KMS-11 (cell line): Measurements from ENCODE around the gene CDK15.

Source experiments
- H2AFZ ChIP-seq: fragments of 200-600 bp; sonication (generic); 2 replicates; pipeline ENCODE4 v1.6.1; 2016; ENCODE audit warnings: antibody characterized with exemption, mixed run types, low read depth
- H3K27ac ChIP-seq: fragments of 200-600 bp; sonication (generic); 2 replicates; pipeline ENCODE4 v1.6.1; 2016; ENCODE audit warnings: mild to moderate bottlenecking, mixed run types
- H3K27me3 ChIP-seq: fragments of 200-600 bp; sonication (generic); 2 replicates; pipeline ENCODE4 v1.6.1; 2017; ENCODE audit warnings: mild to moderate bottlenecking, low read depth, mixed run types, moderate library complexity; ENCODE audit not compliant: insufficient read depth
- H3K36me3 ChIP-seq: fragments of 200-600 bp; sonication (generic); 2 replicates; pipeline ENCODE4 v1.6.1; 2017; ENCODE audit warnings: mild to moderate bottlenecking, mixed run types; ENCODE audit not compliant: insufficient read depth
- H3K4me1 ChIP-seq: fragments of 200-600 bp; sonication (generic); 2 replicates; pipeline ENCODE4 v1.6.1; 2016; ENCODE audit warnings: mild to moderate bottlenecking, low read depth, mixed run types; ENCODE audit not compliant: poor library complexity, severe bottlenecking
- H3K4me2 ChIP-seq: fragments of 200-600 bp; sonication (generic); 2 replicates; pipeline ENCODE4 v1.7.0; 2016; ENCODE audit warnings: mild to moderate bottlenecking, mixed run types
- H3K4me3 ChIP-seq: fragments of 200-600 bp; sonication (generic); IDR thresholded peaks from 2 replicates; pipeline ENCODE4 v1.6.1; 2017; ENCODE audit warnings: low read depth, low read length, mixed read lengths; ENCODE audit not compliant: insufficient read depth
- H3K79me2 ChIP-seq: fragments of 200-600 bp; sonication (generic); 2 replicates; pipeline ENCODE4 v1.6.1; 2016; ENCODE audit warnings: low read depth, mixed run types; ENCODE audit not compliant: insufficient read depth
- H3K9ac ChIP-seq: fragments of 200-600 bp; sonication (generic); 2 replicates; pipeline ENCODE4 v1.6.1; 2016; ENCODE audit warnings: mild to moderate bottlenecking, mixed run types
- H4K20me1 ChIP-seq: fragments of 200-600 bp; sonication (generic); 2 replicates; pipeline ENCODE4 v1.6.1; 2016; ENCODE audit warnings: mild to moderate bottlenecking, mixed run types; ENCODE audit not compliant: insufficient read depth
- TF ChIP-seq, protein P1 (sequence below): fragments of 200-600 bp; sonication (generic); conservative IDR thresholded peaks from 2 replicates; pipeline ENCODE4 v1.6.1; 2017; ENCODE audit warnings: low read depth, mild to moderate bottlenecking, antibody characterized with exemption, low read length, moderate library complexity, mixed read lengths

CDK15 gene

GRCh38 chr2:201789395-201789794 is 16.9 kb upstream of the CDK15 start:
- TF ChIP-seq, protein P1, sequence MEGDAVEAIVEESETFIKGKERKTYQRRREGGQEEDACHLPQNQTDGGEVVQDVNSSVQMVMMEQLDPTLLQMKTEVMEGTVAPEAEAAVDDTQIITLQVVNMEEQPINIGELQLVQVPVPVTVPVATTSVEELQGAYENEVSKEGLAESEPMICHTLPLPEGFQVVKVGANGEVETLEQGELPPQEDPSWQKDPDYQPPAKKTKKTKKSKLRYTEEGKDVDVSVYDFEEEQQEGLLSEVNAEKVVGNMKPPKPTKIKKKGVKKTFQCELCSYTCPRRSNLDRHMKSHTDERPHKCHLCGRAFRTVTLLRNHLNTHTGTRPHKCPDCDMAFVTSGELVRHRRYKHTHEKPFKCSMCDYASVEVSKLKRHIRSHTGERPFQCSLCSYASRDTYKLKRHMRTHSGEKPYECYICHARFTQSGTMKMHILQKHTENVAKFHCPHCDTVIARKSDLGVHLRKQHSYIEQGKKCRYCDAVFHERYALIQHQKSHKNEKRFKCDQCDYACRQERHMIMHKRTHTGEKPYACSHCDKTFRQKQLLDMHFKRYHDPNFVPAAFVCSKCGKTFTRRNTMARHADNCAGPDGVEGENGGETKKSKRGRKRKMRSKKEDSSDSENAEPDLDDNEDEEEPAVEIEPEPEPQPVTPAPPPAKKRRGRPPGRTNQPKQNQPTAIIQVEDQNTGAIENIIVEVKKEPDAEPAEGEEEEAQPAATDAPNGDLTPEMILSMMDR = no peak
- no peak overlapping the region for H3K27ac ChIP-seq
- H3K4me1 ChIP-seq = no peaks in the 10 kb centered on the region
- H4K20me1 ChIP-seq = no peaks in the 10 kb centered on the region
- no peaks in the 10 kb centered on the region for H3K36me3 ChIP-seq
- H3K4me3 ChIP-seq = no peak overlapping the region
- H2AFZ ChIP-seq = no peak overlapping the region
- no peak overlapping the region for H3K9ac ChIP-seq
- no peaks in the 10 kb centered on the region for H3K79me2 ChIP-seq
- H3K4me2 ChIP-seq = no peak overlapping the region
- H3K27me3 ChIP-seq = no peaks in the 10 kb centered on the region

- Histone ChIP-seq H3K27me3 (no peaks in the 10 kb centered on the region), H4K20me1 (no peaks in the 10 kb centered on the region), H3K27ac (no peak overlapping the region), H2AFZ (no peak overlapping the region), H3K4me3 (no peak overlapping the region), H3K79me2 (no peaks in the 10 kb centered on the region), H3K4me1 (no peaks in the 10 kb centered on the region), H3K9ac (no peak overlapping the region), H3K36me3 (no peaks in the 10 kb centered on the region), H3K4me2 (no peak overlapping the region)
- TF ChIP-seq, protein P1 = no peak
These were observed 16.0 kb upstream of the CDK15 start for GRCh38 chr2:201790291-201790690.

GRCh38 chr2:201790989-201791388 is 15.3 kb upstream of the CDK15 start:
- TF ChIP-seq, protein P1 = no peak
- no peak overlapping the region for H3K27ac ChIP-seq
- no peak overlapping the region for H3K4me3 ChIP-seq
- no peaks in the 10 kb centered on the region for H3K4me1 ChIP-seq
- no peaks in the 10 kb centered on the region for H4K20me1 ChIP-seq
- H3K27me3 ChIP-seq = no peaks in the 10 kb centered on the region
- H2AFZ ChIP-seq = no peak overlapping the region
- H3K4me2 ChIP-seq = no peak overlapping the region
- H3K9ac ChIP-seq = no peak overlapping the region
- no peaks in the 10 kb centered on the region for H3K79me2 ChIP-seq
- H3K36me3 ChIP-seq = no peaks in the 10 kb centered on the region

DNA sequence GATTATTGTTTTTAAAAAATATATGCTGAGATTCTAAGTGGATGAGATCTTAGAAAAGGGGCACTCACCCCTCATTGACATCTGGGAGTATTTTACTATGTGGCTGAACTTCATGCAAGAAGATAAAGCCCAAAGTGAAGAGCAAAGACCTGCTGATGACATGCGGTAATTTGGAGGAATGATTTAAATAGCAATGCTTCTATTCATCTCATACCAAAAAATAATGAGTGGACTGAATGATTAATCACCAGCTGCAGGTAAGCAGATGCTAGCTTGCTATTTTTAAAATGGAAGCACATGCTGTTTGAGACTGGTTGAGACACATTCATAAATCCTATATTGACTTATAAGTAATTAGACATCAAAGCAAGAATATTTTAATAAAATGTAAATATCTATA is 12.7 kb upstream of the CDK15 start:
- Histone ChIP-seq H3K27ac (no peak overlapping the region), H3K27me3 (no peaks in the 10 kb centered on the region), H3K4me1 (no peaks in the 10 kb centered on the region), H3K79me2 (no peaks in the 10 kb centered on the region), H2AFZ (no peak overlapping the region), H3K9ac (no peak overlapping the region), H3K4me3 (no peak overlapping the region), H3K4me2 (no peak overlapping the region), H4K20me1 (no peaks in the 10 kb centered on the region), H3K36me3 (no peaks in the 10 kb centered on the region)
- TF ChIP-seq, protein P1 = no peak
